Parathyroid adenoma (tissue), 2 donors: ENCODE results near the gene HGS.
A peak's percentile ranks its signal among the peaks of the same experiment; 100 is the strongest.

ENCODE experiments used
- H2AFZ ChIP-seq: fragments of 300-600 bp; sonication (generic); one replicate; pipeline ENCODE4 v1.7.0; 2017; ENCODE audit warnings: antibody characterized with exemption, mild to moderate bottlenecking
- H3K27ac ChIP-seq: fragments of 300-600 bp; sonication (generic); one replicate; pipeline ENCODE4 v1.7.0; 2017
- H3K27me3 ChIP-seq: fragments of 300-600 bp; sonication (generic); one replicate; pipeline ENCODE4 v1.7.0; 2017; ENCODE audit warnings: low read length; ENCODE audit not compliant: control insufficient read depth, insufficient read depth
- H3K36me3 ChIP-seq: fragments of 300-600 bp; sonication (generic); one replicate; pipeline ENCODE4 v1.7.0; 2017; ENCODE audit warnings: low read length; ENCODE audit not compliant: control insufficient read depth, insufficient read depth
- H3K4me1 ChIP-seq: fragments of 300-600 bp; sonication (generic); one replicate; pipeline ENCODE4 v1.7.0; 2017; ENCODE audit warnings: control low read depth
- H3K4me2 ChIP-seq: fragments of 300-600 bp; sonication (generic); one replicate; pipeline ENCODE4 v1.7.0; 2017; ENCODE audit warnings: low read length
- H3K4me3 ChIP-seq: fragments of 300-600 bp; sonication (generic); one replicate; pipeline ENCODE4 v1.7.0; 2017; ENCODE audit warnings: low read depth, low read length
- H3K79me2 ChIP-seq: fragments of 300-600 bp; sonication (generic); one replicate; pipeline ENCODE4 v1.7.0; 2017; ENCODE audit warnings: control low read depth
- H3K9ac ChIP-seq: fragments of 300-600 bp; sonication (generic); one replicate; pipeline ENCODE4 v1.7.0; 2017; ENCODE audit warnings: mild to moderate bottlenecking
- H3K9me3 ChIP-seq: fragments of 300-600 bp; sonication (generic); one replicate; pipeline ENCODE4 v1.7.0; 2017; ENCODE audit warnings: low read length; ENCODE audit not compliant: control insufficient read depth
- TF ChIP-seq, protein P1 (sequence below): fragments of 300-600 bp; sonication (generic); IDR thresholded peaks from one replicate; pipeline ENCODE4 v1.7.0; 2017; ENCODE audit warnings: antibody characterized with exemption, mild to moderate bottlenecking
- donor health status: primary hyperparathyroidism.

HGS gene

GRCh38 chr17:81683584-81684441, at the start of gene HGS, which contains the start of gene ARL16:
Gene HGS (plus strand): TSS chr17:81684011. CDS start chr17:81684067, 56 bp downstream.
Gene ARL16 (minus strand): TSS chr17:81683797. CDS start chr17:81683753, 44 bp downstream.
- TF ChIP-seq, protein P1, sequence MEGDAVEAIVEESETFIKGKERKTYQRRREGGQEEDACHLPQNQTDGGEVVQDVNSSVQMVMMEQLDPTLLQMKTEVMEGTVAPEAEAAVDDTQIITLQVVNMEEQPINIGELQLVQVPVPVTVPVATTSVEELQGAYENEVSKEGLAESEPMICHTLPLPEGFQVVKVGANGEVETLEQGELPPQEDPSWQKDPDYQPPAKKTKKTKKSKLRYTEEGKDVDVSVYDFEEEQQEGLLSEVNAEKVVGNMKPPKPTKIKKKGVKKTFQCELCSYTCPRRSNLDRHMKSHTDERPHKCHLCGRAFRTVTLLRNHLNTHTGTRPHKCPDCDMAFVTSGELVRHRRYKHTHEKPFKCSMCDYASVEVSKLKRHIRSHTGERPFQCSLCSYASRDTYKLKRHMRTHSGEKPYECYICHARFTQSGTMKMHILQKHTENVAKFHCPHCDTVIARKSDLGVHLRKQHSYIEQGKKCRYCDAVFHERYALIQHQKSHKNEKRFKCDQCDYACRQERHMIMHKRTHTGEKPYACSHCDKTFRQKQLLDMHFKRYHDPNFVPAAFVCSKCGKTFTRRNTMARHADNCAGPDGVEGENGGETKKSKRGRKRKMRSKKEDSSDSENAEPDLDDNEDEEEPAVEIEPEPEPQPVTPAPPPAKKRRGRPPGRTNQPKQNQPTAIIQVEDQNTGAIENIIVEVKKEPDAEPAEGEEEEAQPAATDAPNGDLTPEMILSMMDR: no peak
- Histone ChIP-seq H3K27me3 (no peaks in the 10 kb centered on the region), H3K36me3 (no peaks in the 10 kb centered on the region)

GRCh38 chr17:81635431-81635830, 48.4 kb upstream of the HGS start:
- Histone ChIP-seq H3K27me3 (no peaks in the 10 kb centered on the region), H3K27ac (no peak overlapping the region), H3K4me3 (no peak overlapping the region), H3K4me1 (peaks cover 3% of the 10 kb centered on the region), H3K79me2 (peaks cover 32% of the 10 kb centered on the region), H3K36me3 (no peaks in the 10 kb centered on the region), H2AFZ (no peak overlapping the region), H3K9me3 (no peaks in the 10 kb centered on the region), H3K9ac (no peak overlapping the region), H3K4me2 (peak overlapping the region; percentile 93)
- TF ChIP-seq, protein P1: no peak

More at GRCh38 chr17:81683584-81684441, at the start of gene HGS, which contains the start of gene ARL16:
- Histone ChIP-seq H3K27ac (peak within 1 kb of the TSS; percentile 63), H3K9me3 (no peaks in the 10 kb centered on the region), H3K4me3 (peak within 1 kb of the TSS; percentile 94), H3K9ac (peak within 1 kb of the TSS; percentile 58), H3K79me2 (peaks cover 50% of the 10 kb centered on the region), H2AFZ (peak within 1 kb of the TSS; percentile 86), H3K4me1 (peaks cover 11% of the 10 kb centered on the region), H3K4me2 (peak within 1 kb of the TSS; percentile 88)

DNA sequence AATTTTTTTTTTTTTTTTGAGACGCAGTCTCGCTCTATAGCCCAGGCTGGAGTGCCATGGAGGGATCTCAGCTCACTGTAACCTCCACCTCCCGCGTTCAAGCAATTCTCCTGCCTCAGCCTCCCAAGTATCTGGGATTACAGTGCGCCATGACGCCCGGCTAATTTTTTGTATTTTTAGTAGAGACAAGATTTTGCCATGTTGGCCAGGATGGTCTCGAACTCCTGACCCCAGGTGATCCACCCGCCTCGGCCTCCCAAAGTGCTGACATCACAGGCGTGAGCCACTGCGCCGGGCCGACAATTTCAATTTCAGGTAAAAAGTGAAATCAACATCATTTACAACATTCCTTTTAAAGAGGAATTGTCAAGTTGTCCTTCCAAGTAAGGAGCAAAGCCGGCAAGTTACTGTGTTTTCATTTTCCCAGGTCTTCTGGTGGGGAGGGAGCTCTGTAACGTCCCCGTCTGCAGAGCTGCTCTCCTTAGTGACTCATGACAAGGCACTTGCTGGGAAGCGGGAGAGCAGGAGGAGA, 47.8 kb upstream of the HGS start:
- Histone ChIP-seq H3K4me3 (peak overlapping the region; percentile 82), H2AFZ (peak overlapping the region; percentile 81), H3K9ac (peak overlapping the region; percentile 79), H3K4me2 (peak overlapping the region; percentile 93), H3K27ac (peak overlapping the region; percentile 74), H3K27me3 (no peaks in the 10 kb centered on the region), H3K79me2 (peaks cover 32% of the 10 kb centered on the region), H3K4me1 (peaks cover 3% of the 10 kb centered on the region), H3K36me3 (no peaks in the 10 kb centered on the region), H3K9me3 (no peaks in the 10 kb centered on the region)
- TF ChIP-seq, protein P1: no peak

- Histone ChIP-seq H3K9me3 (no peaks in the 10 kb centered on the region), H3K4me2 (peak within 1 kb of the TSS; percentile 93), H3K36me3 (no peaks in the 10 kb centered on the region), H2AFZ (peak within 1 kb of the TSS; percentile 85), H3K79me2 (peaks cover 32% of the 10 kb centered on the region), H3K27me3 (no peaks in the 10 kb centered on the region), H3K27ac (peak within 1 kb of the TSS; percentile 74), H3K9ac (peak within 1 kb of the TSS; percentile 79), H3K4me3 (peak within 1 kb of the TSS; percentile 82), H3K4me1 (peaks cover 3% of the 10 kb centered on the region)
- TF ChIP-seq, protein P1: no peak
These were observed 47.1 kb upstream of the HGS start, which contains the start of the genes NPLOC4 and TSPAN10 for GRCh38 chr17:81636505-81637288. Gene NPLOC4 (minus strand): TSS chr17:81637112. CDS start chr17:81636930, 182 bp downstream. Gene TSPAN10 (plus strand): TSS chr17:81637196. CDS start chr17:81642413, 5,217 bp downstream.
